GM19351 (cell line): ENCODE measurements around the gene ANKRD23.
"Not testable (repeated sequence)": the region's sequence is repeated elsewhere in the genome, so short reads cannot be mapped to it uniquely, and the experiment has no call there.

Source experiments
- ATAC-seq: cut with Tn5 transposase; IDR thresholded peaks from one replicate; pipeline ENCODE4 v1.9.1; 2021; ENCODE audit warnings: mild to moderate bottlenecking, moderate library complexity; ENCODE audit not compliant: unreplicated experiment

ANKRD23 gene

DNA sequence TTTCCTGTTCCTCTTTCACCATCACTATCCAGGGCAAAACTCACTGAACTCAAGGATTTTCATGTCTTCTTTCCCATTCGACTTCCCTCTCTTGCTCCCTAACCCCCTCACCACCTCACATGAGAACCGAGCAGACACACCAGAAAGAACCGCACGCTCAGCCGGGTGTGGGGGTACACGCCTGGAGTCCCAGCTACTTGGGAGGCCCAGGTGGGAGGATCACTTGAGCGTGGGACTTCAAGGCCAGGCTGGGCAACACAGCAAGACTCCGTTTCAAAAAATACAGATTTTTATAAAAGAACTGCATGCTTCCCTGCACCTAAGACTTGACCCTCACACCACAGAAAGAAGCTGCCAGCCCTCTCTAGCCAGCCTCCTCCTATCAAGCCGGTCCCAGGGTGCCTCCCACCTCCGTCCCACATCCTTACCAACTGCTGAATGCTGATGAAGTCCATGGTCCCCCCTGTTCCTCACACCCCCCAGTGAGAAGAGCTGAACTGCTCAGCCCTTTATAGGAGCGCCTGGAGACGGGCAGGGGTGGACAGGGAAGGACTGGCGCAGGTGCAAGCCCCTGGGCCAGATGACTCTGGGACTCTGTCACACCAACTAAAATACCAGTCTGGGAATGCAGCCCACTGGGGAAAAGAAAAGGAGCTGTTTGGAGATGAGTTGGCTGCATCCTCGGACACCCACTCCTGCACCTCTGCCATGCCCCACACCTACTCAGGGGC is at the start of gene ANKRD23:
Gene ANKRD23, minus strand, starts transcription at position 484 of the 731 bp plus-strand sequence. Its CDS starts 29 bp downstream, at position 455.
- ATAC-seq: no peak

GRCh38 chr2:96891591-96892333 is 47.9 kb upstream of the ANKRD23 start:
- no peak for ATAC-seq

- no peak for ATAC-seq
These were observed 47.0 kb upstream of the ANKRD23 start for GRCh38 chr2:96890726-96891385.

DNA sequence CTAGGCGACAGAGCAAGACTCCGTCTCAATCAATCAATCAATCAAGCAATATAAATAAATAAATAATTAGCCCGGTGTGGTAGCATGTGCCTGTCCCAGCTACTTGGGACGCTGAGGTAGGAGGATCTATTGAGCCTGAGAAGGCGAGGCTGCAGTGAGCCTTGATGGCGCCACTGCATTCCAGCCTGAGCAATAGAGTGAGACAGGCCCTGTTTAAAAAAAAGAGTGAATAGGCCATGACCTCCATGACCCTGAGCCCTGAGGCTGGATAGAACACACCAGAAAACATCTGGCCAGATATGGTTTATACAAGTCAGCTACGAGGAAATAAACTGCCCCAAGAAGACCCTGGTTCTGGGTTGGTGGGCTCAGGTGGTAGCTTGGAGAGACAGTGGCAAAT is 46.4 kb upstream of the ANKRD23 start:
- ATAC-seq: no peak

GRCh38 chr2:96889502-96889901 is 45.7 kb upstream of the ANKRD23 start:
- not testable (repeated sequence) for ATAC-seq

- ATAC-seq: no peak
These were observed 44.5 kb upstream of the ANKRD23 start for GRCh38 chr2:96888072-96889011.

DNA sequence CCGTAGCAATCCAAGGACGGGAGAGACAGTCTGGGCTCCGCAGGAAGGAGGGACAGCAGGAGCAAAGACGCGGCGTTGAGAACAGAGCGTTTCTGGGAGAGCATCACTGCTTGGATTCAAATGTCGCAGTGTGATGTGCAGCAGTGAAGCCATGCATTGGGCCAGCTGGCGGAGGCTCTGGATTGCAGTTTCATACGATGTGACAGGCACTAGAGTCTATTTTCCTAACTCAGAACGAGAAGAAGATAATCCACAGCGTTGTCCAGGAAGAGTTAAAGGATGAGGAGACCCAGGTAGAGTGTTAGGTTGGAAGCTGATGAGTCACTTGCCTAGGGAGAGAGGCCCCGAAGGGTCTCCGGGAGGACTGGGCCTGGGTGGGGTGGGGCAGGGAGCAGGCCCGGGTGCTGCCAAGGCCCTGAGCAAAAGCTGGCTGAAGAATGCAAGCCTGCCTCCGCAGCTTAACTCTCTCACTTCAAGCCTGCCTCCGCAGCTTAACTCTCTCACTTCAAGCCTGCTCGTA is 43.7 kb upstream of the ANKRD23 start:
- ATAC-seq: no peak

GRCh38 chr2:96885432-96886347 is 41.9 kb upstream of the ANKRD23 start:
- ATAC-seq: no peak

DNA sequence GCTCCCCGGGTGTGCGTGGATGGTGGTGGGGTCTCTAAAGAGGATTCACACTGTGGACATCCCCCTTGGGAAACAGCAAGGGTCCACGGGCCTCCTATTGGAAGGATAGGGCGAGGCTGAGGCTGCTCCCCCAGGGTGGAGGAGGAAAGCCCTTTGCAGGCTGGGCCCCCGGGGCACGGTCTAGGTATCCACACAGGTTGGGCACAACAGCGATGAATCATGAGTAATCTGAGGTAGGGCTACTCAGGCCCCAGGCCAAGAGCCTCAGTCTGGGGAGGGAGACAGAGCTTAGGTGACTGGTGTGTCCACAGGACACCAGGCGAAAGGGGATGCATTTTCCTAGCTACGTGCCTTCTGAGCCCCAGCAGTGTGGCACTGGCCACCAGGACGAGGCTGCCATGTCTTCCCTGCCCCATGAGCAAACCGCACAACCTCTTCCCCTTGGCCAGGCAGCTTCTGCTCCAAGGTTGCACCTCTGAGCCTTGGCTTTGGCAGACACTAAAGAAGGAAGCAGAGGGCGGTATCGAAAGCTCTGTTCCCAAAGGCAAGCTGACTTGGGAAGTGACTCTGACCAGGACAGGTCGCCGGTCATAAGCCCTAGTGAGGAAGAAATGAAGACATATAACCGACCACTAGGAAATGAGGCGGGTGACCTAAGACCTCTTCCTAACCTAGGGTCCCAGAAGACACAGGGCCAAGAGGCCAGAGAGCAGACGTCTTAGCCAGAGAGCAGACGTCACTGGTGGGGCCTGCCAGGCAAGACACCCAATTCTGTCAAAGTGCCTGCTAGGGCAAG is 40.7 kb upstream of the ANKRD23 start:
- ATAC-seq: no peak

DNA sequence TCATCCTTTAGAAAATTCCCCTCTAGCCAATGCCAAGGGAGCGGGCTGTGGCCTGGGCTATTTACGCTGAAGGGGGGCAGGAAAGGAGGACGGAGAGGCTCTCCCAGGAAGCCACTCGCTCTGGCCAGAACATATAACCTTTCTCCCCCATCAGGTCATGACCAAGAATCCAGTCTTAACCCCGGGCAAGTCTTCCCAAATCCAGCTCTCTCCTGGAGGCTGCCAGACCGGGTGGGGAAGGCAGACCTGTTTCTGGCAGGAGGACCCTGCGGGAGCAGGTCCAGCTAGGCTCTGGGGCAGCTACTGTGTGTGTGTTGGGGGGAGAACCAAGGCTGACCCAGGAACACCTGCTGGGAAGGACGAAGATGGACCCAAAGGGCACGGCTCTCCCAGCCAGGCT is 39.5 kb upstream of the ANKRD23 start:
- no peak for ATAC-seq

GRCh38 chr2:96882906-96883305 is 39.1 kb upstream of the ANKRD23 start:
- ATAC-seq: no peak

DNA sequence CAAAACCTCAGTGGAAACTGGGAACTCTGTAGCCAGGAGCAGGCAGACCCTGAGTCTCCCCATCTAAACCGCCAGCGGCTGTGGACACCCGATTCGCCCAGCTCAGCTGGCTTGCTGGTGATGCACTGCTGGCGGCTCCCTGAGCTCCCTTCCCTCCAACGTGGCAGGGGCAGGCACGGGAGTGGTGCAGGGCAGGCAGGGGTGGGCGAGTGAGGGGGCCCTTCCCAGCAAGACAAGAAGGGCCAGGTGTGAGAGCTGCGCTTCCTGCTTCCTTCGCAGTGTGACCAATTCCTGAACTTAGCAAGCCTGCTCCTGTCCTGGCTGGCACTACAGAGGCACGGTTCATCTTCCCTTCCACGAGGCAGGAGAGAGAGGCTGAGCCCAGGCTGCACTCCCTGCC is 38.4 kb upstream of the ANKRD23 start:
- no peak for ATAC-seq

DNA sequence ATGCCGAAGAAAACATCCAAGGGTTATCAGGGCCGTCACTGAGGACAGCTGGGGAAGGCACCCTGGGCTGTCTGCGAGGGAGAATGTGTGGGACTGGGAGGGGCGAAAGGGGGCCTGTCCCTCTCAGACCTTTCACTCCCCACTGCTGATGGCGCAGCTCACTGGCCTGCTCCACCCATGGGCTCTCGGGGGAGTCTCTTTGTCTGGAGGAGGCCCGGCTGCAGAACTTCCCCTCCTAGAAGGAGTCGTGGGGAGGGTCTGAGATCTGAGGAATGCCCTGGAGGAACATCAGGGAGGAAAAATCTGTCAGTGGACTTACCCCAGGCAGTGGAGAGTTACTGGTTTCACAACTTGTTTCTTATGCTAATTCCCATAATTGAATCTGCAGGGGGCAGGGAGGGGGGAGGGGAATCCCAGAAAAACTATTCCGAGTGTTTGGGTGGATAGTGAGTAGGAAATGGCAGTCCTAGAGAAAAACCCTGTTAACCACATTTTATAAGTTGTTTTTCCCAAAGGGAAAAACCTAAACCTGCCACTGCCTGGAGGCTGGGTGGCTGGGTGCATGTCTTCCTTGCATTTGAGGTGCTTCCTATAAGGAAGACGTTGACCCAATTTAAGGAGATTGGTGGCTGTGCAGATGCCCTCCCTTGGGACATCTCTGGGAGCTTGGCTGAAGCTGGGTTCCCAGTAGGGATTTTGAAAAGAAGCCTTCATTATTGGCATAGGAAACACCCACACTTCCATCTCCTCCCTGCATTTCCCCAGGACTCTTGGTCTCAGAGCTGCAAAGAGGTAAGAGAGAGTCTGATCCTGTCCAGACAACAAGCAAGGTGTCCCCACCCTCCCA is 37.8 kb upstream of the ANKRD23 start:
- ATAC-seq: no peak

DNA sequence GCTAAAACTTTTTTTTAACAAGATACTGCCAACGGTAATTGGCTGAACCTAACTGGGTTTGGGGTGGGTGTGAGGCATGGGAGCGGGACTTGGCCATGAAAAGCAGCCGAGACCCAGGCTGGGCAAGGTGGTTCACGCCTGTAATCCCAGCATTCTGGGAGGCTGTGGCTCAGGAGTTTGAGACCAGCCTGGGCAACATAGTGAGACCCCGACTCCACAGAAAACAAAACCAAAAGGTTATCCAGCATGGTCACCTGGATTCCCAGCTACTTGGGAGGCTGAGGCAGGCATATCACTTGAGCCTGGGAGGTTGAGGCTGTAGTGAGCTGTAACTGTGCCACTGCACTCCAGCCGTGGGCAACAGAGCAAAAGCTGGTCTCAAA is 37.1 kb upstream of the ANKRD23 start:
- no peak for ATAC-seq

GRCh38 chr2:96879545-96880040 is 35.8 kb upstream of the ANKRD23 start:
- ATAC-seq: no peak

DNA sequence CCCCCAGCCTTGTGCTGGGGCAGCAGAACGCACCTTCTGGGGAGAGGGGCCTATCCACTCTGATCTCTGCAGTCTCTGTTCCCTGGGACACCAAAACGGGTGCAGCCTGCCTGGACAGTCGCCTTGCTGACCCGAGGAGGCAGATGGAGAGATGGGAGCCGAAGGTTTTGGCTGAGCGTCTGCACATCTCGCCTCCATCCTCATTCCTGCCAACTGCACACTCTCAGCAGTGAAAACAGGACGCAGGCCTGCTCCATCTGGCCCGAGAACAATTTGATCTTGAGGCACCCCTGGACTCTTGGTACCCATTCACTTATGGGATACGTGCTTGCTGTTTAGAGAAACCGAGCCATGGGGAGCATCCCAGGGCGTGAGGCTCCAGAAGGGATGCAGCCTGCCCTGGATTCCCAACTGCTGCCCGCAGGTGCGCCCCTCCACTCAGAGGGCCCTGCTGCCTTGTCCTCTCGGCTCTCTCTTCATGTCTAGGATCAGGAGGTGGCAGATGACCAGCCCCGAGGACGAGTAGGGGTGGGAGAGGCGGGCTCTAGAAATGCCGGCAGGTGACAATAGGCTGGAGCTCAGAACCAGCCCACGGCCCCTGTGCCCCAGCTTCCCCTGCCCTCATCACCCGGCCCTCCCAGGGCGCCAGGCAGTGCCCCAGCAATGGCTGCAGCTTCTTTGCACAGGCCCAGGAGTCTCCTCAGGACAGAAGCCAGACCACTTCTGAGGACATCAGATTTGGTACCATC is 35.1 kb upstream of the ANKRD23 start:
- no peak for ATAC-seq

- ATAC-seq: no peak
These were observed 34.4 kb upstream of the ANKRD23 start for GRCh38 chr2:96878171-96878570.
